SKM-1 (cell line): ENCODE data around the gene SOX15.
A peak's percentile ranks its signal among the peaks of the same experiment; 100 is the strongest.
"Not testable (repeated sequence)": the region's sequence is repeated elsewhere in the genome, so short reads cannot be mapped to it uniquely, and the experiment has no call there.

Source experiments
- DNase-seq: peaks from one replicate; lab custom pipeline; 2025; ENCODE audit not compliant: unreplicated experiment; lab: John Stamatoyannopoulos, UW

Gene SOX15

DNA sequence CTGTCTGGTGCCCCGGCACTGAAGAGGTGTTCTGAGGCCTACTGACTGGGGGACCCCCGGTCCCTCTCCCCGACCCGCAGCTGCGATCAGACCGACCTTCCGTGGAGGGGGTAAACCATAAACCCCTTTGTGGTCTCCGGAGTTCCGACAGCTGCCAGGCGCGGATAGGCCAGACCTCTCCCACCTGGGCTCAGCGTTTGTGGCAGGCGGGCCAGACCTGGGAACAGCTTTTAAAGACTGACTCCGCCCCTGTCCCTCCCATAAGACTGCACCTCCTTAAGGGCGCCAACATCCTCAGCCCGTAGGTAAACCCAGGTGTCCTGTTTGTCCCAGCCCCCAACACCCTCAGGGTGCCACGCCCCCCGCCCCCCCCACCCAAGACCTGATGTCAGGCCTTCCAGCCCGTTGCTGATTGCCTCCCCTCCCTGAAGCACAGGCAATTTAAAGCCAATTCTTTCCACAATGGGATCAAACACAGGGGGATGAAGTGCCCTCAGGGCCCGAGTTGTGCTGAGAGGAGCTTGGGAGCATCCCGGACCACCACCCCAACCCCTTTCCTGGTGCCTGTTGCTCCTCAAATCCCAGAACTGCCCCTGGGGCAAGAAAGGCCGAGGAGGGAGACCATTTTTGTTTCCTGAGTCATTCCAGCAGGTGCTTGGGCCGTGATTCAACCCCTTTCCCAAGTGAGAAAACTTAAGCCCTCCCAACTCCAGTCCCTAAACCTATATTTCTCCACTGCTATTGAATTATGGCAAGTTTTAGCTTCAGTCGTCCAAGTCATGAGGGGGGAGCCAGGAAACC, at the start of gene SOX15:
SOX15 (minus strand) TSS at position 204 of the 801 bp plus-strand sequence. CDS start 418 bp downstream, outside the sequence.
- DNase-seq = no peak

DNA sequence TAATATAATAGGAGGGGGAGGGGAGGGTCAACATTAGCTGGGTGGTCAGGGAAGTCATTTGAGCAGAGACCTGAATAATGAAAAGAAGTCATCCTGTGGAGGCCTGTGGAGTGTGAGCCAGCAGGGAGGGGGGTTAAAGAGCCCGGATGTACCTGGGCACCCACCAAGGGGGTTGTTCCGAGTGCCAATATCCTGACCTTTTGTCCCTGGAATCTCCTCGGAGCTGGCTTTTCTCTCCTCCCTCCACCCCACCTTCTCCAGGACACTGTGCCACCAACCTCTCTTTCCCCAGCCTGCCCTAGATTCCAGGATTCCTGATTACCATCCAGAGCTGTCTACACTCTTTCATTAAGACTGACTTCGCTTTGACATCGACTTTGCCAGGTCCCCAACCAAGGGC, 46.3 kb upstream of the SOX15 start:
- no peak for DNase-seq

DNA sequence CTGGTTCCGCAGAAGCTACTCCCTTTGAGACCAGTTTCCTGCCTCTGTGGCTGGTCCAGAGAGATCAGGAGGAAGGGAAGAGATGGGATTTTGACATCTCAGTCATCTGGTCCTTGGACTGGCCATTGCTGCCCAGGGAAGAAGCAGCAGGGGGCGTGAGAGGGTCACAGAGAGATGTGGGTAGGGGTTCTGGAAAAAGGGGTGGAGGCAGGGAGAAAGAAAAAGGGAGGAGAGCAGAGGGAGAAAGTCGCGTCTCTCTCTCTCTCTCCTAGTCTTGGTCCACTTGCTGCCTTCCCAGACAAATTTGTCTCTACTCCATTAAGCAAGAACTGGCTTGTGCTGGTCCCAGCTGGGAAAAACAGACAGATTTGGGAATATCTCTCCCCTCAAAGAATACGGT, 44.5 kb upstream of the SOX15 start:
- no peak for DNase-seq

DNA sequence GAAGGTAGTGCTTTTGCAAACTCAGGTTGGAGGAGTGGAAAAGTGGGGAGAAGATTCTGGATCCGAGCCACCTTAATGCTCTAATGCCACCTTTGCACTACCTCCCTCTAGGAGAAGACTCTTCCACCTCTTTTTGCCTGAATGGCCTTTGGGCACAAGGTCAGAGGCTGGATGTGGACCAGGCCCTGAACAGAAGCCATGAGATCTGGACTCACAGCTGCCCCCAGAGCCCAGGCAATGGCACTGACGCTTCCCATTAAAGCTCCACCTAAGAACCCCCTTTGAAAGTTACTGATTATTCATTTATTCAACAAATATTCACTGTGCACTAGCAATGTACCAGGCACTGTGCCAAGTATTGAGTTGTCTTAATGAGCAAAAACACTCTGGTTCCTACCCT, 43.2 kb upstream of the SOX15 start:
- DNase-seq = no peak

DNA sequence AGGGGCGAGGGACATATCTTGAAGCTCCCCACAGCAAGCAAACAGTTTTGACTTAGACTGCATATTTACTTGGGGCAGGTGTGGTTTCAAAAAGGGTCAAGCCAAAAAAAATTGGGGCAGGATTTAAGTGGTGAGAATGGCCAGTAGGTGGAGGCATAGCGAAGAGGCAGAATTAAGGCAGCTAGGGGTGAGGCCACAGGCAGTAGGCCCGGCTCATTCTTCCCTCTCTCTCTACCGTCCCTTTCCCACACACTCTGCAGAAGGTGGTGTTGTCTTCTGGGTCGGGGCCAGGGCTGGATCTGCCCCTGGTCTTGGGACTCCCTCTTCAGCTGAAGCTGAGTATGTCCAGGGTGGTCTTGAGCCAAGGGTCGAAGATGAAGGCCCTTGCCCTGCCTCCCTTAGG, 42.6 kb upstream of the SOX15 start:
- no peak for DNase-seq

DNA sequence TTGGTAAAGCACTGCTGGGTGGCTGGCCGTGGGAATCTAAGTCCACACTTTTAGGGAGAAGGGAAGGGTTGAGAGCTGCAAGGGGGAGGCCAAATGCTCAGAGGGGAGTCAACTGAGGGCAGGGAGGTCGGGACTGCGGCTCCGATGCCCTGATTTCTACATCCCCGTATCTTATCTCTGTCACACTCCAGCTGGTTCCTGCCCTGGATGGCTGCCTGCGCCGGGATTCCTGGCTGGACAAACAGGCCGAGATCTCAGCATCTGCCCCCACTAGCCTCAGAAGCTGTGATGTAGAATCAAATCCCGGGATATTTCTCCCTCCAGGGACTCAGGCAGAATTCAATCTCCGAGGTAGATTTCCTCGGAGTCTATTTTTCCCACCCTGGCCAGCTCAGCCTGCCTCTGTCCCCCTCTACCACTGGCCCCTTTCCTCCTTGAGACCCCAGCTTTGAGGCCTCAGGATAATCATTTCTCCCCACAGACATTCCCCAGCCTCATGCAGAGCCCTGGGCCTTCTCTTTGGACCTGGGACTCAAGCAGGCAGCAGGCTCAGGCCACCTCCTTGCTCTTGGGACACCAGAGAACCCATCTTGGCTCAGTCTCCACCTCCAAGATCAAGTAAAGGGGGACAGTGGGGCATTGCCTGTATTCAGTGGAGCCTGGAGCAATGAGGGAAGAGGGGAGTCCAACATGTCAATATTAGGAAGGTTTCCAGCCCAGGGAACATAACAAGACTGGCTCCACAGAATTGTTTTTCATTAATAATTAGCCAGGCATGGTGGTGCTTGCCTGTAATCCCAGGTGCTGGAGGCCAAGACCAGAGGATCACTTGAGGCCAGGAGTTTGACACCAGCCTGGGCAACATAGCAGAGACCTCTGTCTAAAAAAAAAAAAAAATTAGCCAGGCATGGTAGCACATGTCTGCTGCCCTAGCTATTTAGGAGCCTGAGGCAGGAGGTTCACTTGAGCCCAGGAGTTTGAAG, 41.8 kb upstream of the SOX15 start:
- DNase-seq = no peak

DNA sequence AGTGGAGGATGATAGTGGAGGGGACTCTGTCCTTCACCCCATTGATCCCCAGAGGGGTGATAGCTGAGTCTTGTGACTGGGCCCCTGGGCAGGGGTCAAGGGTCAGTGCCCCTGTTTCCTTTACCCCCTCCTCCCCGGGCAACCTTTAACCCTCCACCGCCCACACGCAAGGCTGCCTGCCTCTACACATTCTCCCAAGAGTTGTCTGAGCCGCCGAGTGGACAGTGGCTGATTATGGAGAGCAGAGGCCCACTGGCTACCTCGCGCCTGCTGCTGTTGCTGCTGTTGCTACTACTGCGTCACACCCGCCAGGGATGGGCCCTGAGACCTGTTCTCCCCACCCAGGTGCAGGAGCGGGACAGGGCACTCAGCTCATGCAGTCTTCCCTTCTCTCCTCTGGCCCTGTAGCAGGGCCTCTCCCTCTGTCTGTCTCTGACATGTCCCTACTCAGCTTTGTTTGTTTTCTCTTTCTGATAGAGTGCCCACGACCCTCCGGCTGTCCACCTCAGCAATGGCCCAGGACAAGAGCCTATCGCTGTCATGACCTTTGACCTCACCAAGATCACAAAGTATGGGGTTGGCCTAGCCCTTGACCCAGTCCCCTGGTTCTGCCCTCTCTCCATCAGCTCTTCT, 40.2 kb upstream of the SOX15 start, which contains the start of gene SHBG:
SHBG (plus strand) TSS at position 197 of the 633 bp plus-strand sequence; CDS start at position 235, 38 bp downstream.
- DNase-seq = no peak

DNA sequence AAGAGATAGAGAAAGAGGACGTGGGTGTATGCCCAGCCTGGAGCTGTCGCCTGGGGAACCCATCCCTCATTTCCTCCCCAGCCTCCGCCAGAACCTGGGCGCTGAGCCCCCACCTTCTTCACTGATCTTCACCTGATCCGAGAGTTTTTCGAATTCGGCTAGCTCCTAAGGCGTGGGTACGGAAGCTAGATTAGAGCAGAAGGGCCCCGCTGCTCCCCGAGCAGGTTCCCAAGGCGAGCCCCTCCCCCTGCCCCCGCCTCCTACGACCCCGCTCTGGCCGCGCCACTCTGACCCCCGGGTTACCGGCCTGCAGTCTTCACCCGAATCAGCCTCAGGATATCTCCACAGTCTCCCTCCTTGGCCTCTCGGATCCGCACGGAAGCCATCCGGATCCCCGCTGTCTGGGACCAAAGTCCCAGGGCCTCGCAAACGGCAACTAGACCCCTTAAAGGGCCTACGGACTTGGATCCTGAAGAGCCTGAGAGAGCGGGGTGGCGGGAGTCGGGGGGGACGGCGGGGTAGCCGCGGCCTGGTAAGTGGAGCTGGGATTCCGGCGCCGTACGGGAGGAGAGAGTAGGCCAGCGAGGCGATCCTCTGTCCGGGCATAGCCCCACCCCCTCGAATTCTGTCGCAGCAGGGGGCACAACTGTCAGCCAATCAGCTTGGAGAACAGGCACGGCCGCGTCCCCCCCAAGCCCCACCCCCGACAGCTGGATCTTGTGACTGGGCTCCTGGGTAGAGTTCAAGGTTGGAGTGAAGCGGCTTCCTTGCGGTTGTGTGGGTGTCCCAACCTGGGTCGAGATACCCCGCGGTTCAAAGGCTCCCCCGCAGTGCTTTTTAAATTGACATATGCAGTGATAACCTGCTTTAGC, 37.6 kb upstream of the SOX15 start, which contains the start of gene SAT2:
SAT2 (minus strand) TSS at position 572 of the 872 bp plus-strand sequence; CDS start at position 386, 186 bp downstream.
- no peak for DNase-seq

DNA sequence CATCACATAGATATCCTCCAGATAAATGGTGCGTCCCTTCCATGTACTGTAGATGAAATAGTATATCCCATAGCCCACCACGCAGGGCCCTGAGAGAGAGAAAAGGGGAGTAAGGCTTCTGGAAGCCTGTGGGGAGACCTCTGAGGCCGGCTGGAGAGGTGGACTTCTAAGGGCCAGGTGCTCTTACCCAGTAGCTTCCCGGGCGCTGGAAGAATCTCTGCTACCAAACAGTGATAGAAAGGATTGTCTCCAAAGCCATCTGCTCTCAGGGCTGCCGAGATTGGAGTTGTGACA, 37.0 kb upstream of the SOX15 start:
- no peak for DNase-seq

DNA sequence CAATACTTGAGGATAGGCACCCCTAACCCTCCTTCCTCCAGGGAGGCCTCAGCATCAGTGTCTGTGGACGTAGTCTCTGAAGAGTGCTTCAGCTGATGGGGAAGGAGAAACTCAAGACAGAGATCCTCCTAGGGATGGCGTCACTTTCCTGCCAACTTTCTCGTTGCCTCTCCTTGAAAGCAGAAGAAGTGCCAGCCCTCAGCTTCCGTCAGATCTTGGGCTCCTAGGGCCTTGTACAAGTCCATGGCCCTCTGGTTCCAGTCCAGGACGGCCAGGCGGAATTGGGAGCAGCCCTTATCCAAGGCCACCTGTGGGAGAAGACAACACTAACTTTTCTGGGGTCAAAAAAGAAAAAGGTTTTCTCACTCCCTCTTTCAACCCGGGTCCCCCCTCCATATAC, 36.4 kb upstream of the SOX15 start:
- DNase-seq = no peak

DNA sequence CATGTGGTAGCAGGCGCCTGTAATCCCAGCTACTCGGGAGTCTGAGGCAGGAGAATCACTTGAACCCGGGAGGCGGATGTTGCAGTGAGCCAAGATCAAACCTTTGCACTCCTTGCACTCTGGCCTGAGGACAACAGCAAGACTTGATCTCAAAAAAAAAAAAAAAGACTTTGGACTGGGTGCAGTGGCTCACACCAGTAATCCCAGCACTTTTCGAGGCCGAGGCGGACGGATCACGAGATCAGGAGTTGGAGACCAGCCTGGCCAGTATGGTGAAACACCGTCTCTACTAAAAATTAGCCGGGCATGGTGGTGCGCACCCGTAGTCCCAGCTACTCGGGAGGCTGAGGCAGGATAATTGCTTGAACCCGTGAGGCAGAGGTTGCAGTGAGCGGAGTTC, 35.9 kb upstream of the SOX15 start:
- DNase-seq = not testable (repeated sequence)

DNA sequence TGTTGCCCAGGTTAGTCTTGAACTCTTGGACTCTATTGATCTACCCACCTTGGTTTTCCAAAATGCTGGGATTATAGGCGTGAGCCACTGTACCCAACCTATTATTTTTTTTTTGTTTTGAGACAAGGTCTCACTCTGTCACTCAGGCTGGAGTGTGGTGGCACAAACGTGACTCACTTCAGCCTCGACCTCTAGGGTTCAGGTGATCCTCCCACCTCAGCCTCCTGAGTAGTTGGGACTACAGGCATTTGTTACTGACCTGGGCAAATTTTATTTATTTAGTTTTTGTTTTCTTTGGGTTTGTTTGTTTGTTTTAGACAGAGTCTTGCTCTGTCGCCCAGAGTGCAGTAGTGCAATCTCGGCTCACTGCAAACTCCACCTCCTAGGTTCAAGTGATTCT, 33.8 kb upstream of the SOX15 start:
- DNase-seq = no peak

DNA sequence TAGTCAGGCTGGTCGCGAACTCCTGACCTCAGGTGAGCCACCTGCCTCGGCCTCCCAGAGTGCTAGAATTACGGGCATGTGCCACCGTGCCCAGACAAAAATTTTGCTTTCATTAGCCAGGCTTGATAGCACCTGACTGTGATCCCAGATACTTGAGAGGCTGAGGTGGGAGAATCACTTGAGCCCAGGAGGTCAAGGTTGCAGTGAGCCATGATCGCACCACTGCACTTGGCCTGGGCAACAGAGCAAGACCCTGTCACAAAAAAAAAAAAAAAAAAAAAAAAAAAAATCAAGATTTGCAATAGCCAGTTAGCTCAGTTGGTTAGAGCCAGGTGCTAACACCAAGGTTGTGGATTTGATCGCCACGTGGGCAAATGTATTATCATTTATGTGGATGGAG, 30.9 kb upstream of the SOX15 start:
- no peak for DNase-seq

DNA sequence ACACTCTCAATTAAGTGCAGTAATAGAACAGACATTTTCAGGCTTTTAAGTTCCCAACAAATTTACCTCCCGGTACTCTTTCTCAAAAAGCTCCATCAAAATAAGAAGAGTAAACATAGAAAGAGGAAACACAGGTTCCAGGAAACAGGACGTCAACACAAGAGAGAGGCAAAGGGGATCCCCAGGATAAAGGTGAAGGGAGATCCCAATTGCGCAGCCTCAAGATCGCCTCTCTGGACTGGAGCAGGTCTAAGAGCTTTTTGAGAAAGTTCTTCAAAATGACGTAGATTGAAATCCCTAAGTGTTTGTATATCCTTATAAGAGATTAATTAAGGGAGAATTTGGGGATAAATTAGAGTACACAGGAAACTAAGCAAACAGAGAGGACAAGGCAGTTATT, 28.7 kb upstream of the SOX15 start:
- no peak for DNase-seq

DNA sequence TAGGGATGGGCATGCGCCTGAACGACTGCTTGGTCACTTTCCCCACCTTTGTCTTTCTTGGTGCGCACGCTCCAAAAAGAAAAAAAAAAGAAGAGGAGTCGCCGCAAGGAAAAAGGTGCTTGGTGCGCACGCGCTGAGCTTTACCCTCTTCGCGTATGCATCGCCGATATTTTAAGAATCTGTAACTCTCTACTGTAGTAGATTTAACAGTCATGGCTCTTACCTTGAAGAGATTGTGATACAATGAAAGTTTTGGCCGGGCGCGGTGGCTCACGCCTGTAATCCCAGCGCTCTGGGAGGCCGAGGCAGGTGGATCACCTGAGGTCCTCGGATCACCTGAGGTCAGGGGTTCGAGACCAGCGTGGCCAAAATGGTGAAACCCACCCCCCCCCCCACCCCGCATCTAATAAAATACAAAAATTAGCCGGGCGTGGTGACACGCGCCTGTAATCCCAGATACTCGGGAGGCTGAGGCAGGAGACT, 25.4 kb upstream of the SOX15 start:
- DNase-seq = no peak

DNA sequence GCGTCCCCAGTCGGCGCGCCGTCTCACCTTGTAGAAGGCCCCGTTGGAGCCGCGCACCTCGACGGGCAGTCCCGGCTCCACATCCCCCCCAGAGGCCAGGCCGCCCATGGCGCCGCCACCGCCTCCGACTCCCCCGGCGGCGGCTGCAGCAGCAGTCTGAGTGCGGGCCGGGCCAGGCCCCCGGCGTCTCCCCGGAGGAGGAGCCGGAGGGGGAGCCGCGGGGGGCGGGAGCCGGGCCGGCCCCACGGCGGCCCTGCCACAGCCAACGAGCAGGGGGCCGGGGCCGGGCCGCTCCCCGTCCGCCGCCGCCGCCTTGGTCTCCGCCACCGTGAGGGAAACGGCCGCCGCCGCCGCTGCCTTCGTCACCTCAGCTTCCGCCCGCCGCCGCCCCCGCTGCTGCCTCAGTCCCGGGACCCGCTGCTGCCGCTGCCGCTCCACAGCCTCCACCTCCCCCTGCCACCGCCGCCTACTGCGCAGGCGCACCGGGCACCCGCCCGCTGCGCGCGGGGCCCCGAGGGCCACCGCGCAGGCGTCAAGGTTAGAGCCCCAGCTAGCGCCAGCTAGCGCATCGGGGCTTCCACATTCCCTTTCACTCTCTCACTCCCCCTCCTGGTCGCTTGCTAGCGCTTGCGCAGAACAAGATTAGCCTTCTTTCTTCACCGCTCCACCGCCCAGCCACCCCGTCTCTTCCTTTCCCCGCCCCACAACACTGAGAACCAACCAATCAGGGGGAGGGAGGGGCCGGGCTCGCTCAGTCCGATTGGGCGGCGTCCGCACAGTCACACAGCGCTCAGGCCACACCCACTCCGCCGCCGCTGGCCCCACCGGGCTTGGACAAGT, 24.8 kb upstream of the SOX15 start, which contains the start of gene FXR2:
FXR2 (minus strand) TSS at position 473 of the 840 bp plus-strand sequence; CDS start at position 108, 365 bp downstream.
- peak; percentile 95 for DNase-seq

DNA sequence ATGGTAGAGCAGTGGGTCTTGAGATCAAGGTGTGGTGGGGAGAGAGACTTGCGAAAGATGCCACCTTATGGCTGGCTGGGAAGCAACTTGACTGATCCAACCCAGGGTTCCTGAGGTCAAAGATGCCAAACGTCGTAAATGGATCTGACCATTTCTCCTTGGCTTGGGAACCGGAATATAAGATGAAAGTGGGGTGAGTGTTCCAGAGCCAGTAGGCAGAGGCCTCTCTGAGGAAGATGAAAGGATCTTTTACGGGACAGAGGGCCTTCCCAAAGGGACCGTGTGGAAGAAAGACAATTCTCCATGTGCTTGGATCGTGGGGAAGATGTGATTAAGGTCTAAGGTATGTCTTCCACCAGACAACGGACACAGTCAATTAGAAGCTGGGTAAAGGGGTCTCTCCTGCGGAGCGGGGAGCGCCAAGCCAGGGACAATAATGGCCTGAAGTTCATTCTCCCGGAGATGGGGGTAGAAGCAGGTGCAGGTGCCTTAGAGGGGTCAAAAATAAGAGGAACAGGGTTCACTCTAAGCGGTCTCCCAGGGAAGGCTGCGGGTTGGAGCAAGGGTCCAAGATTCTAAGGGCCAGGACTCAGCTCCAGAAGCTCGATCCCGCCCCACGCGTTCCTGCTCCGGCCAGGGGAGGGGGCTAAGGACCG, 24.0 kb upstream of the SOX15 start:
- no peak for DNase-seq

DNA sequence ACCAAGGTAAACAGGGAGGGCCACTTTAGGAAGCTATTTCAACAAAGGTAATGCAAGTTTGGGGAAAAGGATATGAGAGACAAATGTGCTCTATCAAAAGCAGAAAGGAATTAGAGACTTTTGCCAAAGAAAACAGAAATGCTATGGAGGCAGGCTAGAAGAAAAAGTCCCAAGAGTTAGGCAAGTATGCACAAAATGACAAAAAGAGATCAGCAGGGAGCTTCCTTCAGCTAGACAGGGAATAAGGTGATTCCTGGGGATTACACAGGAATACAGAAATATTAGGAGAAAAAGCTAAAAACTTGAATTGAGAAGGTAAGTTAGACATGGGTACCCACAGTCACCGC, 22.4 kb upstream of the SOX15 start:
- DNase-seq = no peak
